Measurements from ENCODE around the gene SLX4IP.

SLX4IP gene

GRCh38 chr20:10671919-10672623 lies 237.0 kb downstream of the SLX4IP start:
- no peaks in the 10 kb centered on the region for H3K9me3 ChIP-seq (ENCODE audit: control insufficient read depth, low read length)
- peaks cover 38% of the 10 kb centered on the region for H3K4me1 ChIP-seq (ENCODE audit: control insufficient read depth, insufficient read depth, low read length)
- 0% methylated on average over 42 of the region's 42 CpGs for WGBS, 2 experiments
- peaks cover 6% of the 10 kb centered on the region for H3K36me3 ChIP-seq (ENCODE audit: control insufficient read depth, insufficient read depth, low read length)
- peak overlapping the region; percentile 92 for H3K4me3 ChIP-seq (ENCODE audit: insufficient read depth, low read depth, low read length)
- H3K27me3 ChIP-seq (ENCODE audit: control insufficient read depth, insufficient read depth, low read length, poor library complexity, severe bottlenecking) = no peaks in the 10 kb centered on the region
- no peak overlapping the region for H3K27ac ChIP-seq (ENCODE audit: insufficient read depth, low read depth, low read length, poor library complexity, severe bottlenecking)

GRCh38 chr20:10672624-10673127 lies 237.6 kb downstream of the SLX4IP start:
- Histone ChIP-seq H3K36me3 (ENCODE audit: control insufficient read depth, insufficient read depth, low read length) (peaks cover 6% of the 10 kb centered on the region), H3K27ac (ENCODE audit: insufficient read depth, low read depth, low read length, poor library complexity, severe bottlenecking) (no peak overlapping the region), H3K4me1 (ENCODE audit: control insufficient read depth, insufficient read depth, low read length) (peaks cover 32% of the 10 kb centered on the region), H3K27me3 (ENCODE audit: control insufficient read depth, insufficient read depth, low read length, poor library complexity, severe bottlenecking) (no peaks in the 10 kb centered on the region), H3K4me3 (ENCODE audit: insufficient read depth, low read depth, low read length) (peak overlapping the region; percentile 92), H3K9me3 (ENCODE audit: control insufficient read depth, low read length) (no peaks in the 10 kb centered on the region)
- 0% methylated on average over 47 of the region's 47 CpGs for WGBS, 2 experiments

GRCh38 chr20:10673176-10673841 lies 238.2 kb downstream of the SLX4IP start:
- Histone ChIP-seq H3K9me3 (ENCODE audit: control insufficient read depth, low read length) (no peaks in the 10 kb centered on the region), H3K36me3 (ENCODE audit: control insufficient read depth, insufficient read depth, low read length) (peaks cover 6% of the 10 kb centered on the region), H3K4me3 (ENCODE audit: insufficient read depth, low read depth, low read length) (peak overlapping the region; percentile 92), H3K4me1 (ENCODE audit: control insufficient read depth, insufficient read depth, low read length) (peaks cover 26% of the 10 kb centered on the region), H3K27me3 (ENCODE audit: control insufficient read depth, insufficient read depth, low read length, poor library complexity, severe bottlenecking) (no peaks in the 10 kb centered on the region), H3K27ac (ENCODE audit: insufficient read depth, low read depth, low read length, poor library complexity, severe bottlenecking) (peak overlapping the region; percentile 17)
- 0% methylated on average over 71 of the region's 73 CpGs for WGBS, 2 experiments

- Histone ChIP-seq H3K27me3 (ENCODE audit: control insufficient read depth, insufficient read depth, low read length, poor library complexity, severe bottlenecking) (no peaks in the 10 kb centered on the region), H3K27ac (ENCODE audit: insufficient read depth, low read depth, low read length, poor library complexity, severe bottlenecking) (peak within 1 kb of the TSS; percentile 89), H3K36me3 (ENCODE audit: control insufficient read depth, insufficient read depth, low read length) (peaks cover 6% of the 10 kb centered on the region), H3K9me3 (ENCODE audit: control insufficient read depth, low read length) (no peaks in the 10 kb centered on the region), H3K4me1 (ENCODE audit: control insufficient read depth, insufficient read depth, low read length) (peaks cover 18% of the 10 kb centered on the region), H3K4me3 (ENCODE audit: insufficient read depth, low read depth, low read length) (peak within 1 kb of the TSS; percentile 92)
- 0% methylated on average over 83 to 84 of the region's 84 CpGs for WGBS, 2 experiments
Measured at GRCh38 chr20:10673842-10674683, 239.0 kb downstream of the SLX4IP start, which contains the start of gene JAG1. TSS of gene JAG1 (minus strand) at chr20:10673999. CDS start at chr20:10673530, 469 bp downstream.

GRCh38 chr20:10674684-10675449 lies 239.8 kb downstream of the SLX4IP start:
- H3K36me3 ChIP-seq (ENCODE audit: control insufficient read depth, insufficient read depth, low read length) = peaks cover 6% of the 10 kb centered on the region
- peaks cover 11% of the 10 kb centered on the region for H3K4me1 ChIP-seq (ENCODE audit: control insufficient read depth, insufficient read depth, low read length)
- no peaks in the 10 kb centered on the region for H3K9me3 ChIP-seq (ENCODE audit: control insufficient read depth, low read length)
- H3K4me3 ChIP-seq (ENCODE audit: insufficient read depth, low read depth, low read length) = peak overlapping the region; percentile 92
- 5 to 6% methylated on average over 38 of the region's 38 CpGs for WGBS, 2 experiments
- no peaks in the 10 kb centered on the region for H3K27me3 ChIP-seq (ENCODE audit: control insufficient read depth, insufficient read depth, low read length, poor library complexity, severe bottlenecking)
- peak overlapping the region; percentile 89 for H3K27ac ChIP-seq (ENCODE audit: insufficient read depth, low read depth, low read length, poor library complexity, severe bottlenecking)

GRCh38 chr20:10675450-10675848 lies 240.3 kb downstream of the SLX4IP start:
- H3K36me3 ChIP-seq (ENCODE audit: control insufficient read depth, insufficient read depth, low read length) = peaks cover 6% of the 10 kb centered on the region
- 90 to 94% methylated on average over 4 of the region's 4 CpGs for WGBS, 2 experiments
- H3K4me3 ChIP-seq (ENCODE audit: insufficient read depth, low read depth, low read length) = peak overlapping the region; percentile 92
- peaks cover 6% of the 10 kb centered on the region for H3K4me1 ChIP-seq (ENCODE audit: control insufficient read depth, insufficient read depth, low read length)
- no peak overlapping the region for H3K27ac ChIP-seq (ENCODE audit: insufficient read depth, low read depth, low read length, poor library complexity, severe bottlenecking)
- H3K27me3 ChIP-seq (ENCODE audit: control insufficient read depth, insufficient read depth, low read length, poor library complexity, severe bottlenecking) = no peaks in the 10 kb centered on the region
- H3K9me3 ChIP-seq (ENCODE audit: control insufficient read depth, low read length) = no peaks in the 10 kb centered on the region

- H3K4me1 ChIP-seq (ENCODE audit: control insufficient read depth, insufficient read depth, low read length) = peaks cover 6% of the 10 kb centered on the region
- no peaks in the 10 kb centered on the region for H3K27me3 ChIP-seq (ENCODE audit: control insufficient read depth, insufficient read depth, low read length, poor library complexity, severe bottlenecking)
- H3K9me3 ChIP-seq (ENCODE audit: control insufficient read depth, low read length) = no peaks in the 10 kb centered on the region
- no peak overlapping the region for H3K27ac ChIP-seq (ENCODE audit: insufficient read depth, low read depth, low read length, poor library complexity, severe bottlenecking)
- H3K36me3 ChIP-seq (ENCODE audit: control insufficient read depth, insufficient read depth, low read length) = peaks cover 6% of the 10 kb centered on the region
- H3K4me3 ChIP-seq (ENCODE audit: insufficient read depth, low read depth, low read length) = no peak overlapping the region
- 67 to 79% methylated on average over 3 of the region's 3 CpGs for WGBS, 2 experiments
Measured at GRCh38 chr20:10676518-10676917, 241.4 kb downstream of the SLX4IP start.

Data from ectodermal cell (in vitro differentiated cells).